NB4 (cell line): Measurements from ENCODE around the gene SLC39A11.

Experiments
- DNase-seq: peaks from one replicate; pipeline ENCODE4 v3.0.0; 2010; ENCODE audit warnings: low read depth
- H3K4me3 ChIP-seq: one replicate; pipeline ENCODE4 v1.5.1; 2011; ENCODE audit warnings: mild to moderate bottlenecking, low read depth, low read length, moderate library complexity
- MYC ChIP-seq: IDR thresholded peaks from 2 replicates; pipeline ENCODE4 v1.6.1; 2011; ENCODE audit warnings: low read depth, low read length
- POLR2A ChIP-seq: IDR thresholded peaks from 2 replicates; pipeline ENCODE4 v1.6.1; 2011; ENCODE audit warnings: mild to moderate bottlenecking; ENCODE audit not compliant: insufficient read length; ENCODE audit errors: extremely low read depth
- TF ChIP-seq, protein P1 (sequence below): IDR thresholded peaks from 2 replicates; pipeline ENCODE4 v1.6.1; 2011; ENCODE audit warnings: low read depth, low read length
- TF ChIP-seq, protein P2 (sequence below): IDR thresholded peaks from one replicate; pipeline ENCODE4 v1.5.1; 2012; ENCODE audit warnings: low read depth, low read length

The SLC39A11 gene

DNA sequence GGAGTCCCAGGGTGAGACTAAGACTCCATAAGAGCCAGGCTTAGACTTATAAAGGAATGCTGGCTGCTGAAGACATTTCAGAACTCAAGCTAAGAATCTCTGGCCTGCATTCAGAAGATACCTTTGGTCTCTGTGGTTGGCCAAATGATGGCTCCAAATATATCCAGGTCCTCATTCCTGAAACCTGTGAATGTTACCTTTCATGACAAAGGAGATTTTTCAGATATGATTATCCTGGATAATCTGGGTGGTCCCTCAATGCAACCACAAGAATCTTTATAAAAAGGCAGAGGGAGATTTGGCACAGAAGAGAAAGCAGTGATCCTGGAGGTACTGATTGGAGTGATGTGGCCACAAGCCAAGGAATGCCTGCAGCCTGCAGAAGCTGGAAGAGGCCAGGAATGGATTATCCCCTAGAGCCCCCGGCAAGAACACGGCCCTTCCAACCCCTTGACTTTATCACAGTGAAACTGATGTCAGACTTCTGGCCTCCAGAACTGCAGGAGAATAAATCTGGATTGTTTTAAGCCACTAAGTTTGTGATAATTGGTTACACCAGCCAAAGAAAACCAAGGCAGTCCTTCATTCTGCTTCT, 253.3 kb downstream of the SLC39A11 start:
- H3K4me3 ChIP-seq: no peak overlapping the region
- TF ChIP-seq POLR2A: no peak
- TF ChIP-seq, protein P1, sequence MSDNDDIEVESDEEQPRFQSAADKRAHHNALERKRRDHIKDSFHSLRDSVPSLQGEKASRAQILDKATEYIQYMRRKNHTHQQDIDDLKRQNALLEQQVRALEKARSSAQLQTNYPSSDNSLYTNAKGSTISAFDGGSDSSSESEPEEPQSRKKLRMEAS: no peak
- TF ChIP-seq, protein P2, sequence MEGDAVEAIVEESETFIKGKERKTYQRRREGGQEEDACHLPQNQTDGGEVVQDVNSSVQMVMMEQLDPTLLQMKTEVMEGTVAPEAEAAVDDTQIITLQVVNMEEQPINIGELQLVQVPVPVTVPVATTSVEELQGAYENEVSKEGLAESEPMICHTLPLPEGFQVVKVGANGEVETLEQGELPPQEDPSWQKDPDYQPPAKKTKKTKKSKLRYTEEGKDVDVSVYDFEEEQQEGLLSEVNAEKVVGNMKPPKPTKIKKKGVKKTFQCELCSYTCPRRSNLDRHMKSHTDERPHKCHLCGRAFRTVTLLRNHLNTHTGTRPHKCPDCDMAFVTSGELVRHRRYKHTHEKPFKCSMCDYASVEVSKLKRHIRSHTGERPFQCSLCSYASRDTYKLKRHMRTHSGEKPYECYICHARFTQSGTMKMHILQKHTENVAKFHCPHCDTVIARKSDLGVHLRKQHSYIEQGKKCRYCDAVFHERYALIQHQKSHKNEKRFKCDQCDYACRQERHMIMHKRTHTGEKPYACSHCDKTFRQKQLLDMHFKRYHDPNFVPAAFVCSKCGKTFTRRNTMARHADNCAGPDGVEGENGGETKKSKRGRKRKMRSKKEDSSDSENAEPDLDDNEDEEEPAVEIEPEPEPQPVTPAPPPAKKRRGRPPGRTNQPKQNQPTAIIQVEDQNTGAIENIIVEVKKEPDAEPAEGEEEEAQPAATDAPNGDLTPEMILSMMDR: no peak
- DNase-seq: no peak

DNA sequence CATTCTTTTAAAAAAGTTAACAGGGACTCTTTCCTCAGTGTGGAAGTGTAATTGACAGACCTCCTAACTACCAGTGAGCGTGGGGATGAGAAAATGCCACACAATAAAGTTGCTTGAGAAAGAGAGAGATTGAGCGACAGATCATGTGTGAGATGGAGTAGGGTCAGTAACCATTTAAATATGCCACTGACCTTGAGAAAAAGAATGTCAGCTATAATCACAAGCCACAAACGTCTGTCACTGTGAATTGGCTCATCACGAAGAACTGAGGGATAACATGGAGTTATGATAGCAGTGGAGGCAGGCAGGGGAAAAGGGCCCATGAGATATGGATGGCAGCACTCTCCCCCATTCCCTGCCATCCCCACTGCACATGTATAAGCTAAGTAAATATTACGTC, 253.9 kb downstream of the SLC39A11 start:
- no peak overlapping the region for H3K4me3 ChIP-seq
- DNase-seq: no peak
- TF ChIP-seq, protein P2: no peak
- TF ChIP-seq, protein P1: no peak
- no peak for TF ChIP-seq MYC
- no peak for TF ChIP-seq POLR2A

DNA sequence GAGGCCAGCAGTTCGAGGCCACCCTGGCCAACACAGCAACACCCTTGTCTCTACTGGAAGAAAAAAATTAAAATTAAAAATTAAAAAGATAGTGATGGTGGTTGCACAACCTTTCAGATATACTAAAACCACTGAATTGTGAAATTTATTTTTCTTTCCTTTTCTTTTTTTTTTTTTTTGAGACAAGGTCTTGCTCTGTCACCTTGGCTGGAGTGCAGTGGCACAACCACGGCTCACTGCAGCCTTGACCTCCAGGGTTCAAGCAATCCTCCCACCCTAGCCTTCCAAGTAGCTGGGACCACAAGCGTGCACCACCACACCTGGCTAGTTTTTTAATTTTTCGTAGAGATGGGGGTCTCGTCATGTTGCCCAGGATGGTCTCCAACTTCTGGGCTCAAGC, 254.4 kb downstream of the SLC39A11 start:
- no peak for DNase-seq
- TF ChIP-seq, protein P1: no peak
- TF ChIP-seq, protein P2: no peak
- TF ChIP-seq MYC: no peak
- H3K4me3 ChIP-seq: no peak overlapping the region

DNA sequence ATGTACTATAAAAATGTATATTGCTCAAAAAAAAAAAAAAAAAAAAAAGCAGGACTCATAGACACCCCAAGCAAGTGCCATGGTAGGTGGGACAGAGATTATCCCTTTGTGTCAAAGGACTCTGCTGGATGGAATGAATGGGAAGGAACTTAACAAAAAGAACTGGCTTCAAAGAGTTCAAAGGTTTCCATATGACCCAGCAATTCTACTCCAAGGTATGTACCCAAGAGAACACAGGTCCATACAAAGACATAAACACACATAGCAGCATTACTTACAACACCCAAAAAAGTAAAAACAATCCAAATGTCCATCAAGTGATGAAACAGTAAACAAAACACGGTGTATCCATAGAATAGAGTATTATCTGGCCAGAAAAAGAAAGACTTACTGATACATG, 255.2 kb downstream of the SLC39A11 start:
- DNase-seq: no peak
- H3K4me3 ChIP-seq: no peak overlapping the region
- TF ChIP-seq MYC (no peak), POLR2A (no peak)
- TF ChIP-seq, protein P1: no peak
- TF ChIP-seq, protein P2: no peak

DNA sequence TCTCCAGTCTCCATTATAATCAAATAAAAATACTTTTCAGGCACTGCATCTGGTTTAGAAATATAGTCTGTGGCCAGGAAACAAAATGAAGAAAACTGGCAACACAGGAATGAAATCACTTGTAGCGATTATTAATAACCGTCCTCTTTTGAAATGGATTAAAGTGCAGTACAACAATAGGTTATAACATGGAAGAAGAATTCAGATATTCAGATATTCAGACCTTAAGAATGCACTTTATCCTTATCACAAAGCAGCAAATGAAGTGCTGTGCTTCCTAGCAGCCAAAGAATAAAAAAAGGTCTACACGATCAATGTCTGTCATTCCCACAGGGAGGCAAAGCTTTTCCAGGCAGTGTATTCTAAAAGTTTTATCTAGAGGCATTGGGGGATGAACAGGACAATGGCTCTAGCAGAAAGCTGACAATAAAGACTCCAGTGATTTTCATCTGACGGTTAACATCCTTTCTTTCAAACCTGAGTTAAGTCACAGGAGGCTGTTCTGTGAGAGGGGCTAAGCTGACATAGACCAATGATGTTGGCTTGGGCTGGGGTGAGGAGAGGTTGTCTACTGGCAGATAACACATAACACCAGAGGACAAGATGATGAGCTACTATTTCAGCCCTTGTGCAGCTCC, 259.2 kb downstream of the SLC39A11 start:
- no peak overlapping the region for H3K4me3 ChIP-seq
- TF ChIP-seq, protein P1: no peak
- TF ChIP-seq, protein P2: no peak
- TF ChIP-seq POLR2A (no peak), MYC (no peak)
- DNase-seq: no peak
